ENCODE data around the gene EPC1. TPM values are rescaled to one million over a fixed set of nuclear protein-coding genes. Genes with fewer than 3 reads are reported as not detected.

Gene EPC1
- total RNA-seq, 1 donor from 2014 or later, result 51.0 TPM

DNA sequence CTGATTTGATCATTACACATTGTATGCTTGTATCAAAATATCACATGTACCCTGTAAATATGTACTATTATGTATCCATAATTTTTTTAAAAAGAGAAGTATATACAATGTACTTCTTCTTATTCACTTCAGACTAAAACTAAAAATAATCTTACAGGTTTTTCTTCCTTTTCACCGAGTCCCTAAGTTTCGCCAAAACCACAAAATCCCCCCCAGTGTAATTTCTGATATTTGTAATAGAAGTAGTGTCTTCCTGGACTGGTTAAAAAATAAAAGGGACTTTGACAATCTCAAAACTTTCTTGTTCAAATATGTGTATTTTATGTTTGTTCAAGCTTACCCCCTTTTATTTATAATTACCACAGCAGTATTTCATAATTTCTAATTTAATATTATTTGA lies 23.9 kb downstream of the EPC1 start:
- Mint-ChIP-seq H3K4me1 (ENCODE audit: low read depth, unreplicated experiment) (peaks cover 19% of the 10 kb centered on the region), H3K27me3 (ENCODE audit: unreplicated experiment) (no peaks in the 10 kb centered on the region), H3K27ac (ENCODE audit: unreplicated experiment) (no peak overlapping the region), H3K9me3 (ENCODE audit: unreplicated experiment) (no peaks in the 10 kb centered on the region), H3K4me3 (ENCODE audit: unreplicated experiment) (no peak overlapping the region), H3K36me3 (ENCODE audit: unreplicated experiment) (no peaks in the 10 kb centered on the region)
- TF ChIP-seq, protein P1, sequence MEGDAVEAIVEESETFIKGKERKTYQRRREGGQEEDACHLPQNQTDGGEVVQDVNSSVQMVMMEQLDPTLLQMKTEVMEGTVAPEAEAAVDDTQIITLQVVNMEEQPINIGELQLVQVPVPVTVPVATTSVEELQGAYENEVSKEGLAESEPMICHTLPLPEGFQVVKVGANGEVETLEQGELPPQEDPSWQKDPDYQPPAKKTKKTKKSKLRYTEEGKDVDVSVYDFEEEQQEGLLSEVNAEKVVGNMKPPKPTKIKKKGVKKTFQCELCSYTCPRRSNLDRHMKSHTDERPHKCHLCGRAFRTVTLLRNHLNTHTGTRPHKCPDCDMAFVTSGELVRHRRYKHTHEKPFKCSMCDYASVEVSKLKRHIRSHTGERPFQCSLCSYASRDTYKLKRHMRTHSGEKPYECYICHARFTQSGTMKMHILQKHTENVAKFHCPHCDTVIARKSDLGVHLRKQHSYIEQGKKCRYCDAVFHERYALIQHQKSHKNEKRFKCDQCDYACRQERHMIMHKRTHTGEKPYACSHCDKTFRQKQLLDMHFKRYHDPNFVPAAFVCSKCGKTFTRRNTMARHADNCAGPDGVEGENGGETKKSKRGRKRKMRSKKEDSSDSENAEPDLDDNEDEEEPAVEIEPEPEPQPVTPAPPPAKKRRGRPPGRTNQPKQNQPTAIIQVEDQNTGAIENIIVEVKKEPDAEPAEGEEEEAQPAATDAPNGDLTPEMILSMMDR (IDR thresholded peaks at IDR 0.05; ENCODE audit: partially characterized antibody, unreplicated experiment), result no peak
- DNase-seq, result no peak

DNA sequence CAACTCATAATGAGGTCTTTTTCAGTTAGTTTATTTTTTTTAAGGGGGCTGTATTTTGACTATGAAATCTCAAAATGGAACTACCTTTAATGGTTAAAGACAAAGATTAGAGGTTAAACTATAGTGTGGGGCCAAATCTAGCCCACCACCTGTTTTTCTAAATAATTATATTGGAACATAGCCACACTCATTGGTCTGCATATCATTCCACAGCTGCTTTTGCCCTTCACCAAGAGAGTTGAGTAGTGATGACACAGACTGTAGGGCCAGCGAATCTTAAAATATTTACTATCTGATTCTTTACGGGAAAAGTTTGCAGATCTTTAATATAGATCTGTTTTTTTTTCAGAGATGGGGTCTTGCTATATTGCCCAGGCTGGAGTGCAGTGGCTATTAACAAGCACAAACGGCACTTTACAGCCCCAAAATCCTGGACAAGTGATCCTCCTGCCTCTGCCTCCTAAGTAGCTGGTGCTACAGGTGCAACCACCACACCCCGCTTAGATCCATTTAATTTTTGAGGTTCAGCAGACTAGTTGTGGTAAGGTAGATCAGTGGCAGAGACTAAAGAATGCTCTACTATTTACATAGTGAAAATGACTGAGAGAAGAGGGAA lies 25.8 kb downstream of the EPC1 start:
- DNase-seq, result no peak
- TF ChIP-seq, protein P1 (IDR thresholded peaks at IDR 0.05; ENCODE audit: partially characterized antibody, unreplicated experiment), result no peak
- no peaks in the 10 kb centered on the region for H3K9me3 Mint-ChIP-seq (ENCODE audit: unreplicated experiment)
- H3K4me3 Mint-ChIP-seq (ENCODE audit: unreplicated experiment), result no peak overlapping the region
- no peaks in the 10 kb centered on the region for H3K36me3 Mint-ChIP-seq (ENCODE audit: unreplicated experiment)
- H3K27me3 Mint-ChIP-seq (ENCODE audit: unreplicated experiment), result no peaks in the 10 kb centered on the region
- peaks cover 12% of the 10 kb centered on the region for H3K4me1 Mint-ChIP-seq (ENCODE audit: low read depth, unreplicated experiment)
- H3K27ac Mint-ChIP-seq (ENCODE audit: unreplicated experiment), result no peak overlapping the region

DNA sequence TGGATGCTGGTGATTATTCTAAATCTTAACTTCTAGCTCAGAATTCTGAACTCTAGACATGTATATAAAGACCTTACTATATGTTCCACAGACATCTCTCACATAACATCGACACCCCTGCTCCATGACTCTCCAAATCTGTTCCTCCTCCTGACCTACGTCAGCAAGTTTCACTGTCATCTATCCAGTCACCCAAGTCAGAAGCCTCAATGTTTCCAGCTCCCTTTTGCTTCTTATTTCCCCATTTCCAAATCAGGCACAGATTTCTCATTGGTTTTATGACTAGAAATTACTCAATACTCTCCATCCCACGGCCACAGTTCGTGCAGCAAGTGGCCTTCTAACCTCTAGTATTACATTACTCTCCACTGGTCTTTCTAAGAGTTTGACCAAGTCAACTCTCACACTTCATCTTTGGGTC lies 28.5 kb downstream of the EPC1 start:
- TF ChIP-seq, protein P1 (IDR thresholded peaks at IDR 0.05; ENCODE audit: partially characterized antibody, unreplicated experiment), result no peak
- Mint-ChIP-seq H3K9me3 (ENCODE audit: unreplicated experiment) (no peaks in the 10 kb centered on the region), H3K27ac (ENCODE audit: unreplicated experiment) (no peak overlapping the region), H3K27me3 (ENCODE audit: unreplicated experiment) (no peaks in the 10 kb centered on the region), H3K36me3 (ENCODE audit: unreplicated experiment) (no peaks in the 10 kb centered on the region), H3K4me1 (ENCODE audit: low read depth, unreplicated experiment) (peaks cover 23% of the 10 kb centered on the region), H3K4me3 (ENCODE audit: unreplicated experiment) (no peak overlapping the region)
- no peak for DNase-seq

DNA sequence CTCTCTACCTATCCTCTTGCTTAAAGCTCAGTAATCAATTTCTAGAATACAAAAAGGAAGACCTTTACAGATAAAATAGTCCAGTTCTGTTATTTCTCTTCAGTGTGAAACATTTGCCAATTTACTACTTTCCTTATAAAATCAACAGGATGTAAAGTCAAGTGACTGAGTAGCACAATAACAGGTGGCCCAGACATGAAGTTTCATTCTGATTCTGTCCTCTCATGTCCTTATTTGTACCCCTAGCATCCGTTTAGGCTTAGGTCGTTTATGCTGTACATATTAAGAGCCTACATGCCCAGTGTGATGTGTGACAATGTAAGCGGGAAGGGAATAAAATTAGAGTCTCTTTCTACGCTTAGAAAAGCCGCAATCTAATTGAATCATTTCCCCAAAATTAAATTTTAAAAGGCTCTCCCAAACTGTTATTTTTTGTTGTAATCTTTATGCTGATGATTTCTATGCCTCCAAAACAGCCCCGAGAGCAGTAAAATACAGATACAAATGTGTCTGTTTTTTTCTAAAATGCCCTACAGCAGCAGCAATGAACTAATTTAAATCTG lies 29.1 kb downstream of the EPC1 start:
- no peak for DNase-seq
- TF ChIP-seq, protein P1 (IDR thresholded peaks at IDR 0.05; ENCODE audit: partially characterized antibody, unreplicated experiment), result no peak
- Mint-ChIP-seq H3K4me3 (ENCODE audit: unreplicated experiment) (no peak overlapping the region), H3K27ac (ENCODE audit: unreplicated experiment) (no peak overlapping the region), H3K9me3 (ENCODE audit: unreplicated experiment) (no peaks in the 10 kb centered on the region), H3K4me1 (ENCODE audit: low read depth, unreplicated experiment) (peaks cover 23% of the 10 kb centered on the region), H3K27me3 (ENCODE audit: unreplicated experiment) (no peaks in the 10 kb centered on the region), H3K36me3 (ENCODE audit: unreplicated experiment) (no peaks in the 10 kb centered on the region)

DNA sequence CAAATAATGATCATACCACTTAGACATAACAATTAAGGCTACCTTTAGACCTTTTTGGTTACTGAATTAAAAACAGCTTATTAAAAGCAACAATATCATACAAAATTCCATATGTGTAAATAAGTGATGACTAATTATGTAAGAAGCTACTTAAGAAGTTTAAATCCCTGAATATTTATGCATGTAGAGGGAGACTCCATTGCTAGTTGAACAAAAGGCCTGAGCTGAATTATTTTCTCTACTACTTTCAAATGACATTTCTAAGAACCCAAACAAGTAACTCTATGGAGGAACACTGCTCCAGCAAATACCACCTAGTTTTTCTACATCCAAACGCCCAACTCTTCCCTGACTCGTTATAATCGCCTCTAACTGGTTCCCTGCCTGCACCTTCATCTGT lies 31.5 kb downstream of the EPC1 start:
- no peak for DNase-seq
- H3K27me3 Mint-ChIP-seq (ENCODE audit: unreplicated experiment), result peaks cover 2% of the 10 kb centered on the region
- H3K36me3 Mint-ChIP-seq (ENCODE audit: unreplicated experiment), result no peaks in the 10 kb centered on the region
- no peak overlapping the region for H3K4me3 Mint-ChIP-seq (ENCODE audit: unreplicated experiment)
- TF ChIP-seq, protein P1 (IDR thresholded peaks at IDR 0.05; ENCODE audit: partially characterized antibody, unreplicated experiment), result no peak
- H3K4me1 Mint-ChIP-seq (ENCODE audit: low read depth, unreplicated experiment), result peaks cover 23% of the 10 kb centered on the region
- H3K27ac Mint-ChIP-seq (ENCODE audit: unreplicated experiment), result no peak overlapping the region
- H3K9me3 Mint-ChIP-seq (ENCODE audit: unreplicated experiment), result peaks cover 3% of the 10 kb centered on the region
